ENCODE measurements around the gene FSHR.

FSHR gene

GRCh38 chr2:48983551-48983950 lies 170.8 kb downstream of the FSHR start:
- no peak for TF ChIP-seq CTCF (IDR thresholded peaks at IDR 0.05)
- Histone ChIP-seq H3K27ac (no peak overlapping the region), H3K36me3 (no peaks in the 10 kb centered on the region), H3K4me1 (ENCODE audit: control insufficient read depth in 1 of 2, insufficient read depth in 1 of 2, low read depth in 1 of 2, low read length in 1 of 2) (no peaks in the 10 kb centered on the region), H3K9me3 (no peaks in the 10 kb centered on the region), H3K27me3 (no peaks in the 10 kb centered on the region), H3K4me3 (ENCODE audit: low read depth in 1 of 2, low read length in 1 of 2) (no peak overlapping the region)

GRCh38 chr2:48982887-48983435 lies 171.4 kb downstream of the FSHR start:
- H3K36me3 ChIP-seq, result no peaks in the 10 kb centered on the region
- H3K27ac ChIP-seq, result no peak overlapping the region
- no peaks in the 10 kb centered on the region for H3K4me1 ChIP-seq (ENCODE audit: control insufficient read depth in 1 of 2, insufficient read depth in 1 of 2, low read depth in 1 of 2, low read length in 1 of 2)
- H3K27me3 ChIP-seq, result no peaks in the 10 kb centered on the region
- H3K9me3 ChIP-seq, result no peaks in the 10 kb centered on the region
- no peak for TF ChIP-seq CTCF (IDR thresholded peaks at IDR 0.05)
- no peak overlapping the region for H3K4me3 ChIP-seq (ENCODE audit: low read depth in 1 of 2, low read length in 1 of 2)

- TF ChIP-seq CTCF (IDR thresholded peaks at IDR 0.05), result no peak
- Histone ChIP-seq H3K27ac (no peak overlapping the region), H3K4me3 (ENCODE audit: low read depth in 1 of 2, low read length in 1 of 2) (no peak overlapping the region), H3K4me1 (ENCODE audit: control insufficient read depth in 1 of 2, insufficient read depth in 1 of 2, low read depth in 1 of 2, low read length in 1 of 2) (no peaks in the 10 kb centered on the region), H3K27me3 (no peaks in the 10 kb centered on the region), H3K9me3 (no peaks in the 10 kb centered on the region), H3K36me3 (no peaks in the 10 kb centered on the region)
Observed at GRCh38 chr2:48980846-48981245, 173.5 kb downstream of the FSHR start.

GRCh38 chr2:48979691-48980090 lies 174.6 kb downstream of the FSHR start:
- Histone ChIP-seq H3K27ac (no peak overlapping the region), H3K4me1 (ENCODE audit: control insufficient read depth in 1 of 2, insufficient read depth in 1 of 2, low read depth in 1 of 2, low read length in 1 of 2) (no peaks in the 10 kb centered on the region), H3K27me3 (no peaks in the 10 kb centered on the region), H3K36me3 (no peaks in the 10 kb centered on the region), H3K9me3 (no peaks in the 10 kb centered on the region), H3K4me3 (ENCODE audit: low read depth in 1 of 2, low read length in 1 of 2) (no peak overlapping the region)
- no peak for TF ChIP-seq CTCF (IDR thresholded peaks at IDR 0.05)

- H3K4me3 ChIP-seq (ENCODE audit: low read depth in 1 of 2, low read length in 1 of 2), result no peak overlapping the region
- no peak for TF ChIP-seq CTCF (IDR thresholded peaks at IDR 0.05)
- no peaks in the 10 kb centered on the region for H3K4me1 ChIP-seq (ENCODE audit: control insufficient read depth in 1 of 2, insufficient read depth in 1 of 2, low read depth in 1 of 2, low read length in 1 of 2)
- H3K27me3 ChIP-seq, result no peaks in the 10 kb centered on the region
- H3K27ac ChIP-seq, result no peak overlapping the region
- H3K9me3 ChIP-seq, result no peaks in the 10 kb centered on the region
- H3K36me3 ChIP-seq, result no peaks in the 10 kb centered on the region
Observed at GRCh38 chr2:48978131-48978530, 176.2 kb downstream of the FSHR start.

- Histone ChIP-seq H3K27me3 (no peaks in the 10 kb centered on the region), H3K4me1 (ENCODE audit: control insufficient read depth in 1 of 2, insufficient read depth in 1 of 2, low read depth in 1 of 2, low read length in 1 of 2) (no peaks in the 10 kb centered on the region), H3K27ac (no peak overlapping the region), H3K36me3 (no peaks in the 10 kb centered on the region), H3K4me3 (ENCODE audit: low read depth in 1 of 2, low read length in 1 of 2) (no peak overlapping the region), H3K9me3 (no peaks in the 10 kb centered on the region)
- no peak for TF ChIP-seq CTCF (IDR thresholded peaks at IDR 0.05)
Observed at GRCh38 chr2:48971801-48972200, 182.5 kb downstream of the FSHR start.
